ENCODE results near the gene WDFY2.
A peak's percentile ranks its signal among the peaks of the same experiment; 100 is the strongest.

The WDFY2 gene

GRCh38 chr13:51803422-51804294 is 219.4 kb downstream of the WDFY2 start, which contains the start of gene DHRS12:
Gene DHRS12 (minus strand): TSS chr13:51804163. CDS start chr13:51799659, 4,504 bp downstream.
- peak; percentile 86 for DNase-seq

GRCh38 chr13:51804295-51805172 is 220.3 kb downstream of the WDFY2 start:
- DNase-seq: no peak

GRCh38 chr13:51805313-51805712 is 221.1 kb downstream of the WDFY2 start:
- no peak for DNase-seq

- no peak for DNase-seq
Observed at GRCh38 chr13:51805925-51806324, 221.7 kb downstream of the WDFY2 start.

GRCh38 chr13:51806566-51806965 is 222.3 kb downstream of the WDFY2 start:
- DNase-seq: peak; percentile 23

- no peak for DNase-seq
Observed at GRCh38 chr13:51807041-51807440, 222.8 kb downstream of the WDFY2 start.

GRCh38 chr13:51808811-51809210 is 224.5 kb downstream of the WDFY2 start:
- DNase-seq: no peak

- no peak for DNase-seq
Observed at GRCh38 chr13:51811046-51811445, 226.8 kb downstream of the WDFY2 start.

GRCh38 chr13:51811920-51812451 is 227.7 kb downstream of the WDFY2 start:
- DNase-seq: no peak

GRCh38 chr13:51814071-51814470 is 229.8 kb downstream of the WDFY2 start:
- DNase-seq: no peak

GRCh38 chr13:51814825-51815650 is 230.8 kb downstream of the WDFY2 start:
- DNase-seq: peak; percentile 47

- no peak for DNase-seq
Observed at GRCh38 chr13:51815848-51816247, 231.6 kb downstream of the WDFY2 start.

- no peak for DNase-seq
Observed at GRCh38 chr13:51816604-51817249, 232.5 kb downstream of the WDFY2 start.

Data from fibroblast of skin of right biceps (primary cell).